HG03571 (cell line): ENCODE data around the gene OAT.
"Not testable (repeated sequence)": the region's sequence is repeated elsewhere in the genome, so short reads cannot be mapped to it uniquely, and the experiment has no call there.

Source experiments
- ATAC-seq: cut with Tn5 transposase; IDR thresholded peaks from one replicate; pipeline ENCODE4 v1.9.1; 2021; ENCODE audit not compliant: unreplicated experiment

OAT gene

GRCh38 chr10:124379609-124380193 lies 39.0 kb downstream of the OAT start:
- ATAC-seq, result no peak

DNA sequence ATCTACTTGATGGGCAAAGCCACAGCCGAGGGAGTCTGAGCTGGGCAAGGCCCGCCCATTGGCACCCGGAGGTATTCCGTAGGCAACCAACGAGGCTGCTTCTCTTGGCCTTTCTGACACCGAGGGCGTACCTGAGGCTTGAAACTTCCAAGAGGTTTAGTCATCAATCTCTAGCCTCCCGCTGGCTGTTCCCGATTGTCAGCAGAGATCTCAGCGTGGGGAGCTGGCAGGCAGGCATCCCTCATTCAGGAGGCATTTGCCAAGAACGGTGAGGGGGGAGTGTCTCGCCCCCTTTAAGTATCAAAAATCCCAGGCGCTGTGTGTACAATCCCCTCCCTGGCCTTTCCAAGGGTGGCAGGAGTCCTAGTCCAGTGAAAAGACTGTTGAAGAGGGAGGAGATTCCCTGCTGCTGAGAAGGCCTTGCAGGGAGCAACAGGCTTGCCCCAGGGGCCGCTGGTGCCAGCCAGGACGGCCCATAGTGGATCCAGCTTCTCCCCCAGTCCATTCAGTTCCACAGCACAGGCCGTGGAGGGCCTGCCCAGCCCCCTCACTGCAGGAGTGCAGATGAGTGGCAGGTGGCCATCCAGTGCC lies 39.7 kb downstream of the OAT start:
- no peak for ATAC-seq

GRCh38 chr10:124378271-124378670 lies 40.5 kb downstream of the OAT start:
- no peak for ATAC-seq

GRCh38 chr10:124377101-124377500 lies 41.6 kb downstream of the OAT start:
- no peak for ATAC-seq

GRCh38 chr10:124376411-124376810 lies 42.3 kb downstream of the OAT start:
- no peak for ATAC-seq

GRCh38 chr10:124375691-124376090 lies 43.0 kb downstream of the OAT start:
- ATAC-seq, result no peak

GRCh38 chr10:124375353-124375614 lies 43.4 kb downstream of the OAT start:
- ATAC-seq, result no peak

DNA sequence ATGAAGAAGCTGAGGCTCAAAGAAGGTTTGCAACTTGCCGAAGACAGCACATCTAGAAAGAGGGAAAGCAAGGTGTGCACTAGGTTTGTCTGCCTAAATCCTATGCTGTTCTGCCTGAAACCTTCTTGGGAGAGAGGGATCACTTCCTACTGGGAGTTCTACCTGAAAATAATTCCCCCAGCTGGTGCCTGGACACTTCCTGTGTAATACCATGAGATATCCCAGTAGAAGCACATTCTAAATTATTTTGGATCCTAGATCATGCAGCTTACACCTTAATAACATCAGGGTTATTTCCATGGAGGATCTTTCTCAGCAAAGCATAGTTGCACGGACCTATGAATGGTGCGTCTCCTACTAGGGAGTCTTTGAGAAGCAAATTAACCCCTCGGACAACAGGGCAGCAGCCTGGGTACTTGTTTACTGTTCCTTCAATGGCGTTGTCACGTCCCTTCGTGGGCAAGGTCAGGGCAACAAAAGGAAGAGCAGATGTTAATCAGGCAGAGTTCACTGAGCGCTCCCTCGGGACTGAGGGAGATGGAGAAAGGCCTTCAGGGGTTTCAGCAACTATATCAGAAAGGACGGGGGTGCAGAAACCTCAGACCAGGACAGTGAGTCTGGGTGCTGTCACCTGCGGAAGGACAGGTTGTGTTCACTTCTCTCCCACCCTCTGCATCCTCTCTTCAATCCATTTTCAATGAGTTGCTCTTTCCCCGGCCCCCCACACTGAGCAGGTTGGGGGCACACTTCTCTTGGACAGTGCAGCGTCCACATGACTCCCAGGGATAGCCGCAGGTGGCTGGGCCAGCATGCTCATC lies 44.0 kb downstream of the OAT start:
- ATAC-seq, result no peak

- no peak for ATAC-seq
Measured at GRCh38 chr10:124372899-124373298, 45.8 kb downstream of the OAT start.

GRCh38 chr10:124370426-124370825 lies 48.3 kb downstream of the OAT start:
- no peak for ATAC-seq

DNA sequence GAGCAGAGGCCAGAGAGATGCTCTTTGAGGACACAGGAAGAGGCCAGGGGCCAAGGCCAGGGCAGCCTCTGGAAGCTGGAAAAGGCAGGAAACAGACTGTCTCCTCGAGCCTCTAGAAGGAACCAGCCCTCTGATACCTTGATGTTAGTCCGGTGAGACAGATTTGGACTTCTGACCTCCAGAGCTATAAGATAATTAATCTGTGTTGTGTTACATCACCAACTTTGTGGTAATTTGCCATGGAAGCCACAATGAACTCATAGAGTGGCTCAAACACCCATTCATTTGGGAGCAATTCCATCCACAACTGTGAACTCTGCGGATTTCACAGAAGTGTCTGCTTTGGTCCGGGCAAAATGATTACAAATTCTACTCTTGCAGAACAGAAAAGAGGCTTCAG lies 48.7 kb downstream of the OAT start:
- ATAC-seq, result no peak

- ATAC-seq, result not testable (repeated sequence)
Measured at GRCh38 chr10:124369533-124369932, 49.2 kb downstream of the OAT start.

- ATAC-seq, result no peak
Measured at GRCh38 chr10:124369066-124369465, 49.7 kb downstream of the OAT start.

- ATAC-seq, result no peak
Measured at GRCh38 chr10:124367936-124368335, 50.8 kb downstream of the OAT start.

GRCh38 chr10:124367414-124367813 lies 51.3 kb downstream of the OAT start:
- ATAC-seq, result no peak

DNA sequence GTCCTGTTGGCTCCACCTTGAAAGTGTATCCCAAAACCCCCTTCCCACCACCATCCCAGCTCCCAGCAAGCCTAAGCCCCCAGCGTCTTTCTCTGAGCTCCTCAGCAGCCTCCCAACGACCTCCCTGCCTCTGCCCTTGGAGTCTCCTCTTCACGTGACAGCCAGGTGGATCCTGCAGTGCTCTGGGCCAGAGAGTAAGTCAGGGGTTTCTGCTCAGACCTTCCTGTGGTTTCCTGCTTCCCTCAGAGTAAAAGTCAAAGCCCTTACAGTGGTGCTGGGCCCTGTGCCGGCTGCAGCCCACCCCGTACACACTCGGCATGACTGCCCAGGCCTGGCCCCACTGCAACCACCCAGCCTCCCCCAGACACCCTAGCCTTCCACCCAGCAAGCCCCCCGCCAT lies 51.9 kb downstream of the OAT start:
- no peak for ATAC-seq

DNA sequence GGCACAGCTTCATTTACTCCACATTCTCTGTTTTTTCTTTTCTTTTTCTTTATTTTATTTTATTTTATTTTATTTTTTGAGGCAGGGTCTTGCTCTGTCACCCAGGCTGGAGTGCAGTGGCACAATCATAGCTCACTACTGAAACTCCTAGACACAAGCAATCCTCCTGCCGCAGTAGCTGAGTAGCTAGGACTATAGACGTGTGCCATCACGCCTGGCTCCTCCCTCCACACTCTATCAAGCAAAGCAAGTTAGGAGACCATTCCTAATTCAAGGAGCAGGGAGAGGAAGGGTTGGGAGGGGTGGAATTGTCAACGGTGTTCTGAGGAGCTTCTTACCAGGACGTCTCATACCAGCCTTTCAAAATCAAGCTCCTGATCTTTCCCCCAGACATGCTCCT lies 52.4 kb downstream of the OAT start:
- no peak for ATAC-seq

GRCh38 chr10:124364674-124365073 lies 54.0 kb downstream of the OAT start:
- ATAC-seq, result no peak

DNA sequence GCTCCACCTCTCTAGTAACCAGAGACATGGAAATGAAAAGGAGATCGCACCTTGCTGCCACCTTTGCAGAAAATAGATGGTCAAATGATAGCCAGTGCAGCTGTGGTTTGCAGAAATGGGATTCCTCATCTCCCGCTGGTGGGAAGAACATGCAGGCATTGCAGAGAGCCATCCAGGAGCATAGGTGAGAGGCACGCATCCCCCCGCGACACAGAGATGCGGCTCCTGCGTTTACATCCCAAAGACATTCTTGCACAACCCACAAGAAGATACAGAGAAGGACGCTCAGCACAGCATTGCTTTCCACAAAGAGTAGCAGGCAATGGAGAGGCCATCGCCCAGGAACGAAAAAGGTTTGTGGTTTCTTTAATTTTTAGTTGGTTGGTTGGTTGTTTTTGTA lies 56.2 kb downstream of the OAT start:
- no peak for ATAC-seq

DNA sequence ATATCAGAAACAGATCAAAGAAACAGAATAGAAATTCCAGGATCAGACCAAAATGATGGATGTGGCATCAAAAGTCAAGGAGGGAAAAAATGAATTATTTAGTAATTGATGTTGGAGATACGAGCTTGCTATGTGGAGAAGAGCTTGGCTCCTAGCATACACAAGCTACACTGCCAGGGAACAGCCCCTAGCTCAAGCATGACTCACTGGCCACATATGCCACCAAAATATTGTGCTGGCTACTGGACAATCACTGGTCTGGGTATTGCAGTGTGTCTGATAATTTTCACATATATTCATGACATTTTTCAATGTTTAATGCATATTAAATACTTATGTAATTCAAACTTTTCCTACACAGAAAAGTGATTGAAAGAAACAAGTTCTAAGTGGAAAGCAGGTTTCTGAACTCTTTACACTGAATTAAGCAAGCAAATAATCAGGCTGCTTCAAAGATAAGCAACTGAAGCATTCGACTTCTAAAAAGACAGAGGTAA lies 59.3 kb downstream of the OAT start:
- ATAC-seq, result no peak

DNA sequence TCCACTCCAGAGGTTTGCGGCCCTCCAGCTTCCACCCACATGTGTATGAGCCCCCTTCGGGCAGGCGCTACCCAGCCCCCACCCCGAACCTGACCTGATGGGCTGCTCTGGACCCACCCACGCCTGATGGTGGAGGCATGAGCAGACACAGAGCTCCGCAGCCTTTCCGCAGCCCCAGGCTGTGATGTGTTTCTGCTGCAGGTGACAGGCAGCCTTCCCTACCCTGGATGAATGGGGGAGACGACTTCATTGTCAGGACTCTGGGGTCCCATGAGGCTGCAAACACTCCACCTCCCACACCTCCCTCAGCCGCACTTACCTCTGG lies 61.2 kb downstream of the OAT start:
- no peak for ATAC-seq

DNA sequence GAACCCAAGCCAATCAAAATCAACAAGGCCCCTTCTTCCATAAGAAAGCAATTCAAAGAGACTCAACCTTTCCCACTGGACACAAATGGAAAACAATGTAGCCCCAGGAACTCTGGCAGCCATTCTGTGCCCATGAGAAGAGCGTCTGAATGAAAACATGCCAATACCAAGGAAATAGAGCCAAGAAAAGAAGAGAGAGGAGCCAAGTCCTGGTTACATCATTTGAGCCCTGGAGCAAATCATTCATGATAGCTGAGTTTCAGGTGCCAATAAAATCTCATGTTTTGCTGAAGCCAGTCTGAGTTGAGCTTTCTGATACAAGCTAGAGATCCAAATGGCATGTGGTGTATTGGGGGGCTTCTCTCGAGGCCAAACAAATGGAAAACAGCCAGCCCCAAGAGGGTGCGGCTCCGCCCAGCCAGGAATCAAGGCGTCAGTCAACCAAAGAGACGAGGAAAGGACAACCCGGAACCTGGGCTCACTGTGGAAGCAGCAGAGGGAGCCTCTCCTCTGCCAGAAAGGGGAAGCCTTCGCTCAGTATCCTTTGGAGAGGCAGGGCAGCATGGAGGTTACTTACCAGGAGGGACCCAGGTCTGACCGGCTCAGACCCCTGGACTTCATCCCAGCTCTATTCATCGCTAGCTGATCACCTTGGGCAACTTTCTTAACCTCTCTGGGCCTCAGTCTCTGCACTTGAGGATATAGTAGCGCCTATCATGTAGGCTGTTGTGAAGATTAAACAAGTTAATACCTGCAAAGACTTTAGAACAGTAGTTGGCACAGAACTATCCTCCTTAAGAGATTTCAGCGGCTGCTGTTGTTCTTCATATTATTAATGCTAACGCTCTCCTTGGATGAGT lies 61.8 kb downstream of the OAT start:
- ATAC-seq, result no peak
